ENCODE results near the gene PMM2. TPM values are rescaled to one million over a fixed set of nuclear protein-coding genes. Genes with fewer than 3 reads are reported as not detected.

PMM2 gene
- total and polyA plus RNA-seq, 2 experiments from 2014 or later: 38.2 to 60.4 TPM

DNA sequence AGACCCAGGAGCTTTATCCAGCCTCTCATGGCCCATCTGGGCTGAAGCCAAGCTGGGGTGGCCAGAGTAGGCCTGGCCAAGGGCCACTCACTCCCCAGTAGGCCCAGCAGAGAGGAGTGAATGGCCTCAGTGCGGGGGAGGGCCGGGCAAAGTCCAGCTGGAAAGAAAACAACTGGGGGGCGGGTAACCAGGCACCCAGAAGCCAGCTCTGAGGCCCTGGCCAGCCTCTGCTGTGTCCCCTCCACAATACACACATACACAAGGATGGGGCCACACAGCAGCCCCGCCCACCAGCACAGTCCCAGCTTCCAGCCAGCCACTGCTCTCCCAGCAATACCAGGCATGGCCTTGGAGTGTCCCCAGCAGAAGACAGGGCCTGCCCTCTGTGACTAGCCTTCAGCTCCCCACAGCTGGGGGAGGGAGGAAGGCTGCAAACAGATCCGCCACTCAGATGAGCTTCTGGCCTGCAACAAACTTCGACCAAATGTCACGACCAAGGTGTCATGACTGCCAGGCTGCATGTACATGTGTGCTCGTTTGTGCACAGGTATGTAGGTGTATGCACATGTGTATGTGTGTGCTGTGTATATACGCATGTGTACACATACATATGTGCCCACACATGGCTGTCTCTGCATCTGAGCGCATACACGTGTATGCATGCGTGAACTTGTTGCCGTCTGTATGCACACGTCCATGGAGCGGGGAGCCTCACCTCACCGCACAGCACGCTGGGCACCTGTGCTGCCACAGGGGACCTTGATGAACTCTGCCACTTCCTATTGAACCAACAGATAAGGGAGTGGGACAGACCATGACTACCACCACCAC is 66.2 kb downstream of the PMM2 start:
- Histone ChIP-seq H3K4me1 (ENCODE audit: insufficient read depth) (peaks cover 50% of the 10 kb centered on the region), H3K9me2 (ENCODE audit: insufficient read depth) (no peaks in the 10 kb centered on the region), H3K79me2 (replicated peaks; ENCODE audit: insufficient read depth) (peaks cover 97% of the 10 kb centered on the region), H3F3A (replicated peaks; ENCODE audit: low read depth) (peaks cover 34% of the 10 kb centered on the region), H4K20me1 (replicated peaks; ENCODE audit: insufficient read depth) (peaks cover 75% of the 10 kb centered on the region), H3K4me2 (peak overlapping the region; percentile 100), H3K27me3 (ENCODE audit: insufficient read depth) (no peaks in the 10 kb centered on the region), H3K36me3 (ENCODE audit: insufficient read depth) (no peaks in the 10 kb centered on the region; the same call in 1 of the 2 replicates), H2AFZ (no peak overlapping the region), H3K4me3 (peak overlapping the region; percentile 100; the same call in 1 of the 2 replicates), H3K27ac (ENCODE audit: low read depth) (peak overlapping the region; percentile 95; the same call in 1 of the 2 replicates)
- ATAC-seq: peak; percentile 6
- H3K27me3 Mint-ChIP-seq (ENCODE audit: insufficient read depth, low read depth, poor library complexity): peaks cover 34% of the 10 kb centered on the region
- H3K27ac Mint-ChIP-seq: peak overlapping the region; percentile 80
- TF ChIP-seq, protein P1, sequence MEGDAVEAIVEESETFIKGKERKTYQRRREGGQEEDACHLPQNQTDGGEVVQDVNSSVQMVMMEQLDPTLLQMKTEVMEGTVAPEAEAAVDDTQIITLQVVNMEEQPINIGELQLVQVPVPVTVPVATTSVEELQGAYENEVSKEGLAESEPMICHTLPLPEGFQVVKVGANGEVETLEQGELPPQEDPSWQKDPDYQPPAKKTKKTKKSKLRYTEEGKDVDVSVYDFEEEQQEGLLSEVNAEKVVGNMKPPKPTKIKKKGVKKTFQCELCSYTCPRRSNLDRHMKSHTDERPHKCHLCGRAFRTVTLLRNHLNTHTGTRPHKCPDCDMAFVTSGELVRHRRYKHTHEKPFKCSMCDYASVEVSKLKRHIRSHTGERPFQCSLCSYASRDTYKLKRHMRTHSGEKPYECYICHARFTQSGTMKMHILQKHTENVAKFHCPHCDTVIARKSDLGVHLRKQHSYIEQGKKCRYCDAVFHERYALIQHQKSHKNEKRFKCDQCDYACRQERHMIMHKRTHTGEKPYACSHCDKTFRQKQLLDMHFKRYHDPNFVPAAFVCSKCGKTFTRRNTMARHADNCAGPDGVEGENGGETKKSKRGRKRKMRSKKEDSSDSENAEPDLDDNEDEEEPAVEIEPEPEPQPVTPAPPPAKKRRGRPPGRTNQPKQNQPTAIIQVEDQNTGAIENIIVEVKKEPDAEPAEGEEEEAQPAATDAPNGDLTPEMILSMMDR (conservative IDR thresholded peaks at IDR 0.05; ENCODE audit: low read depth in 2 of 2): peak in 1 of 2 experiments; percentile 23; a peak in 2 of 4 replicates
- TF ChIP-seq CREB1 (CRISPR knock-in tag; IDR thresholded peaks at IDR 0.05; ENCODE audit: low read depth) (no peak), NANOG (IDR thresholded peaks at IDR 0.05; ENCODE audit: borderline replicate concordance) (no peak), POLR2AphosphoS5 (IDR thresholded peaks at IDR 0.05; ENCODE audit: low read depth) (peak; percentile 28; the same call in 1 of the 2 replicates), ETS1 (IDR thresholded peaks at IDR 0.05) (no peak), EZH2phosphoT487 (IDR thresholded peaks at IDR 0.05; ENCODE audit: unreplicated experiment) (no peak), JUNB (IDR thresholded peaks at IDR 0.05; ENCODE audit: unreplicated experiment) (no peak), EZH2 (IDR thresholded peaks at IDR 0.05; ENCODE audit: low read depth, unreplicated experiment) (no peak), ZNF331 (CRISPR knock-in tag; IDR thresholded peaks at IDR 0.05; ENCODE audit: low read depth) (no peak), STAT1 (IDR thresholded peaks at IDR 0.05; ENCODE audit: unreplicated experiment) (no peak), ZNF114 (CRISPR knock-in tag; IDR thresholded peaks at IDR 0.05) (no peak)
- TF ChIP-seq, protein P2, sequence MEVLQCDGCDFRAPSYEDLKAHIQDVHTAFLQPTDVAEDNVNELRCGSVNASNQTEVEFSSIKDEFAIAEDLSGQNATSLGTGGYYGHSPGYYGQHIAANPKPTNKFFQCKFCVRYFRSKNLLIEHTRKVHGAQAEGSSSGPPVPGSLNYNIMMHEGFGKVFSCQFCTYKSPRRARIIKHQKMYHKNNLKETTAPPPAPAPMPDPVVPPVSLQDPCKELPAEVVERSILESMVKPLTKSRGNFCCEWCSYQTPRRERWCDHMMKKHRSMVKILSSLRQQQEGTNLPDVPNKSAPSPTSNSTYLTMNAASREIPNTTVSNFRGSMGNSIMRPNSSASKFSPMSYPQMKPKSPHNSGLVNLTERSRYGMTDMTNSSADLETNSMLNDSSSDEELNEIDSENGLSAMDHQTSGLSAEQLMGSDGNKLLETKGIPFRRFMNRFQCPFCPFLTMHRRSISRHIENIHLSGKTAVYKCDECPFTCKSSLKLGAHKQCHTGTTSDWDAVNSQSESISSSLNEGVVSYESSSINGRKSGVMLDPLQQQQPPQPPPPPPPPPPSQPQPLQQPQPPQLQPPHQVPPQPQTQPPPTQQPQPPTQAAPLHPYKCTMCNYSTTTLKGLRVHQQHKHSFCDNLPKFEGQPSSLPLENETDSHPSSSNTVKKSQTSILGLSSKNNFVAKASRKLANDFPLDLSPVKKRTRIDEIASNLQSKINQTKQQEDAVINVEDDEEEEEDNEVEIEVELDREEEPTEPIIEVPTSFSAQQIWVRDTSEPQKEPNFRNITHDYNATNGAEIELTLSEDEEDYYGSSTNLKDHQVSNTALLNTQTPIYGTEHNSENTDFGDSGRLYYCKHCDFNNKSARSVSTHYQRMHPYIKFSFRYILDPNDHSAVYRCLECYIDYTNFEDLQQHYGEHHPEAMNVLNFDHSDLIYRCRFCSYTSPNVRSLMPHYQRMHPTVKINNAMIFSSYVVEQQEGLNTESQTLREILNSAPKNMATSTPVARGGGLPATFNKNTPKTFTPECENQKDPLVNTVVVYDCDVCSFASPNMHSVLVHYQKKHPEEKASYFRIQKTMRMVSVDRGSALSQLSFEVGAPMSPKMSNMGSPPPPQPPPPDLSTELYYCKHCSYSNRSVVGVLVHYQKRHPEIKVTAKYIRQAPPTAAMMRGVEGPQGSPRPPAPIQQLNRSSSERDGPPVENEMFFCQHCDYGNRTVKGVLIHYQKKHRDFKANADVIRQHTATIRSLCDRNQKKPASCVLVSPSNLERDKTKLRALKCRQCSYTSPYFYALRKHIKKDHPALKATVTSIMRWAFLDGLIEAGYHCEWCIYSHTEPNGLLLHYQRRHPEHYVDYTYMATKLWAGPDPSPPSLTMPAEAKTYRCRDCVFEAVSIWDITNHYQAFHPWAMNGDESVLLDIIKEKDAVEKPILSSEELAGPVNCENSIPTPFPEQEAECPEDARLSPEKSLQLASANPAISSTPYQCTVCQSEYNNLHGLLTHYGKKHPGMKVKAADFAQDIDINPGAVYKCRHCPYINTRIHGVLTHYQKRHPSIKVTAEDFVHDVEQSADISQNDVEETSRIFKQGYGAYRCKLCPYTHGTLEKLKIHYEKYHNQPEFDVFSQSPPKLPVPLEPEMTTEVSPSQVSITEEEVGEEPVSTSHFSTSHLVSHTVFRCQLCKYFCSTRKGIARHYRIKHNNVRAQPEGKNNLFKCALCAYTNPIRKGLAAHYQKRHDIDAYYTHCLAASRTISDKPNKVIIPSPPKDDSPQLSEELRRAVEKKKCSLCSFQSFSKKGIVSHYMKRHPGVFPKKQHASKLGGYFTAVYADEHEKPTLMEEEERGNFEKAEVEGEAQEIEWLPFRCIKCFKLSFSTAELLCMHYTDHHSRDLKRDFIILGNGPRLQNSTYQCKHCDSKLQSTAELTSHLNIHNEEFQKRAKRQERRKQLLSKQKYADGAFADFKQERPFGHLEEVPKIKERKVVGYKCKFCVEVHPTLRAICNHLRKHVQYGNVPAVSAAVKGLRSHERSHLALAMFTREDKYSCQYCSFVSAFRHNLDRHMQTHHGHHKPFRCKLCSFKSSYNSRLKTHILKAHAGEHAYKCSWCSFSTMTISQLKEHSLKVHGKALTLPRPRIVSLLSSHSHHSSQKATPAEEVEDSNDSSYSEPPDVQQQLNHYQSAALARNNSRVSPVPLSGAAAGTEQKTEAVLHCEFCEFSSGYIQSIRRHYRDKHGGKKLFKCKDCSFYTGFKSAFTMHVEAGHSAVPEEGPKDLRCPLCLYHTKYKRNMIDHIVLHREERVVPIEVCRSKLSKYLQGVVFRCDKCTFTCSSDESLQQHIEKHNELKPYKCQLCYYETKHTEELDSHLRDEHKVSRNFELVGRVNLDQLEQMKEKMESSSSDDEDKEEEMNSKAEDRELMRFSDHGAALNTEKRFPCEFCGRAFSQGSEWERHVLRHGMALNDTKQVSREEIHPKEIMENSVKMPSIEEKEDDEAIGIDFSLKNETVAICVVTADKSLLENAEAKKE (CRISPR knock-in tag; IDR thresholded peaks at IDR 0.05): no peak
- TF ChIP-seq, protein P3, sequence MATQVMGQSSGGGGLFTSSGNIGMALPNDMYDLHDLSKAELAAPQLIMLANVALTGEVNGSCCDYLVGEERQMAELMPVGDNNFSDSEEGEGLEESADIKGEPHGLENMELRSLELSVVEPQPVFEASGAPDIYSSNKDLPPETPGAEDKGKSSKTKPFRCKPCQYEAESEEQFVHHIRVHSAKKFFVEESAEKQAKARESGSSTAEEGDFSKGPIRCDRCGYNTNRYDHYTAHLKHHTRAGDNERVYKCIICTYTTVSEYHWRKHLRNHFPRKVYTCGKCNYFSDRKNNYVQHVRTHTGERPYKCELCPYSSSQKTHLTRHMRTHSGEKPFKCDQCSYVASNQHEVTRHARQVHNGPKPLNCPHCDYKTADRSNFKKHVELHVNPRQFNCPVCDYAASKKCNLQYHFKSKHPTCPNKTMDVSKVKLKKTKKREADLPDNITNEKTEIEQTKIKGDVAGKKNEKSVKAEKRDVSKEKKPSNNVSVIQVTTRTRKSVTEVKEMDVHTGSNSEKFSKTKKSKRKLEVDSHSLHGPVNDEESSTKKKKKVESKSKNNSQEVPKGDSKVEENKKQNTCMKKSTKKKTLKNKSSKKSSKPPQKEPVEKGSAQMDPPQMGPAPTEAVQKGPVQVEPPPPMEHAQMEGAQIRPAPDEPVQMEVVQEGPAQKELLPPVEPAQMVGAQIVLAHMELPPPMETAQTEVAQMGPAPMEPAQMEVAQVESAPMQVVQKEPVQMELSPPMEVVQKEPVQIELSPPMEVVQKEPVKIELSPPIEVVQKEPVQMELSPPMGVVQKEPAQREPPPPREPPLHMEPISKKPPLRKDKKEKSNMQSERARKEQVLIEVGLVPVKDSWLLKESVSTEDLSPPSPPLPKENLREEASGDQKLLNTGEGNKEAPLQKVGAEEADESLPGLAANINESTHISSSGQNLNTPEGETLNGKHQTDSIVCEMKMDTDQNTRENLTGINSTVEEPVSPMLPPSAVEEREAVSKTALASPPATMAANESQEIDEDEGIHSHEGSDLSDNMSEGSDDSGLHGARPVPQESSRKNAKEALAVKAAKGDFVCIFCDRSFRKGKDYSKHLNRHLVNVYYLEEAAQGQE (IDR thresholded peaks at IDR 0.05; ENCODE audit: unreplicated experiment): no peak
- DNase-seq (ENCODE audit: low spot score): peak; percentile 51
- peaks cover 53% of the 10 kb centered on the region for H3K36me3 Mint-ChIP-seq (ENCODE audit: low read depth)
- no peaks in the 10 kb centered on the region; the same call in 2 of the 3 replicates for H3K9me3 Mint-ChIP-seq
- H3K4me1 Mint-ChIP-seq: peaks cover 53% of the 10 kb centered on the region
- peak overlapping the region; percentile 36; the same call in 1 of the 3 replicates for H3K4me3 Mint-ChIP-seq
